K562 (cell line): Measurements from ENCODE around the gene FBL. TPM values are rescaled to one million over a fixed set of nuclear protein-coding genes. Genes with fewer than 3 reads are reported as not detected.
"Not testable (repeated sequence)": the region's sequence is repeated elsewhere in the genome, so short reads cannot be mapped to it uniquely, and the experiment has no call there.

Experiments used
- ATAC-seq: fragments of 200-7000 bp; cut with Tn5 transposase; 3 replicates; pipeline ENCODE4 v1.9.1; 2020; ENCODE audit warnings: moderate library complexity
- BruUV-seq: library from RNA; stranded (reverse); fragments of 400-500 nt; replicated peaks from 2 replicates; lab custom pipeline; 2021; lab: Mats Ljungman, UMichigan
- CTCF ChIA-PET: fragments of 300-600 bp; formaldehyde crosslinking; extraction: SDS; loops from one replicate; lab custom pipeline; 2021; ENCODE audit warnings: low intra/inter-chr PET ratio; lab: Yijun Ruan, JAX
- POLR2A ChIA-PET: fragments of 300-600, 350-650 bp; sonication (Branson Sonifier 250); formaldehyde crosslinking; extraction: SDS; loops from one replicate; lab custom pipeline; 2021; ENCODE audit warnings: antibody characterized with exemption, inconsistent platforms; lab: Yijun Ruan, JAX
- DNase-seq, 4 experiments: peaks; one replicate each; pipeline versions ENCODE4 v3.0.0 to v3.0.0-alpha.2; 2011 to 2018; ENCODE audit warnings: low spot score in 3 of 4, mixed read lengths in 3 of 4; ENCODE audit errors: extremely low read depth in 1 of 4
- FAIRE-seq: peaks from 2 replicates; lab custom pipeline; 2011; peaks lifted over from hg19 to GRCh38; lab: Jason Lieb, UNC
- H2AFZ ChIP-seq: 2 replicates; pipeline ENCODE4 v1.6.0; 2011; ENCODE audit warnings: low read depth, low read length, control low read depth, inconsistent platforms
- H3K27ac ChIP-seq: fragments of 200-600 bp; 3 replicates; pipeline ENCODE4 v1.8.0; 2011; ENCODE audit warnings: low read depth, mild to moderate bottlenecking, control low read depth, inconsistent platforms, low read length, moderate library complexity, mixed read lengths; ENCODE audit errors: extremely low read depth
- H3K27me3 ChIP-seq, 2 experiments: fragments of 300-600 bp in 1 of 2; 2 replicates in 1 of 2; 3 replicates in 1 of 2; pipeline versions ENCODE4 v1.6.0 to v1.8.0; 2011; ENCODE audit warnings: inconsistent platforms in 2 of 2, low read length in 2 of 2, mild to moderate bottlenecking in 1 of 2, mixed read lengths in 1 of 2, moderate library complexity in 1 of 2; ENCODE audit not compliant: control insufficient read depth in 2 of 2, insufficient read depth in 2 of 2
- H3K36me3 ChIP-seq: fragments of 300-600 bp; 3 replicates; pipeline ENCODE4 v1.8.0; 2011; ENCODE audit warnings: mild to moderate bottlenecking, low read length, inconsistent platforms; ENCODE audit not compliant: control insufficient read depth, insufficient read depth
- H3K4me1 ChIP-seq, 2 experiments: fragments of 200-600 bp in 1 of 2; replicated peaks in 1 of 2; 2 replicates in 1 of 2; 3 replicates in 1 of 2; pipeline versions ENCODE4 v1.5.1 to v1.8.0; 2011; ENCODE audit warnings: inconsistent platforms in 2 of 2, low read length in 2 of 2, mild to moderate bottlenecking in 1 of 2, mixed read lengths in 1 of 2, moderate library complexity in 1 of 2; ENCODE audit not compliant: control insufficient read depth in 2 of 2, insufficient read depth in 2 of 2
- H3K4me2 ChIP-seq: 2 replicates; pipeline ENCODE4 v1.6.1; 2011; ENCODE audit warnings: low read length, control low read depth, inconsistent platforms, mixed read lengths; ENCODE audit not compliant: insufficient read depth
- H3K4me3 ChIP-seq: fragments of 200-600 bp; sonication (generic), shearing (Covaris generic); 2 replicates; pipeline ENCODE4 v1.5.1; 2016; ENCODE audit warnings: control low read depth, inconsistent platforms
- H3K79me2 ChIP-seq: fragments of 200-600 bp; 3 replicates; pipeline ENCODE4 v1.8.0; 2011; ENCODE audit warnings: low read length, inconsistent platforms; ENCODE audit not compliant: control insufficient read depth, insufficient read depth
- H3K9ac ChIP-seq, 2 experiments: 2 replicates each; pipeline versions ENCODE4 v1.6.0 to v1.6.1; 2011; ENCODE audit warnings: low read depth in 2 of 2, low read length in 2 of 2, control low read depth in 1 of 2, inconsistent platforms in 1 of 2, mild to moderate bottlenecking in 1 of 2, mixed read lengths in 1 of 2; ENCODE audit not compliant: insufficient read depth in 1 of 2
- H3K9me1 ChIP-seq: one replicate; pipeline ENCODE4 v1.6.0; 2011; ENCODE audit warnings: inconsistent platforms, mild to moderate bottlenecking, low read length, moderate library complexity; ENCODE audit not compliant: control insufficient read depth, insufficient read depth
- H3K9me3 ChIP-seq: replicated peaks from 2 replicates; pipeline ENCODE4 v1.5.1; 2011; ENCODE audit warnings: low read depth, low read length, inconsistent platforms; ENCODE audit not compliant: control insufficient read depth, insufficient read depth
- H4K20me1 ChIP-seq: replicated peaks from 2 replicates; pipeline ENCODE4 v1.6.1; 2011; ENCODE audit warnings: low read length, inconsistent platforms, mixed read lengths; ENCODE audit not compliant: control insufficient read depth, insufficient read depth
- WGBS: fragments of 100-300 bp; shearing (Covaris generic); methylation state at CpG from one replicate; pipeline ENCODE4 v1.1.6; 2016; ENCODE audit warnings: low coverage, mixed read lengths; ENCODE audit not compliant: insufficient coverage; ENCODE audit errors: missing lambda C conversion rate; 5-methylcytosine and 5-hydroxymethylcytosine counted together
- in situ Hi-C: fragments of 300-500 bp; cut with MboI; formaldehyde crosslinking; loops from 4 replicates; pipeline ENCODE4 v1.15.0; 2018; ENCODE audit warnings: inconsistent platforms, mixed read lengths
- intact Hi-C: fragments of 100-400 bp; cut with micrococcal nuclease; formaldehyde crosslinking; loops from 2 replicates; pipeline ENCODE4 v1.14.2; 2022
- polyA plus RNA-seq, 8 experiments: library from polyadenylated mRNA; depleted of rRNA in 4 of 8; stranded (reverse) in 5 of 8; unstranded in 3 of 8; fragments of >200 nt; fragmentation: Nextera tagmentation in 2 of 8; fragmentation: Illumina TruSeq in 1 of 8; extraction: Ambion mirVana in 2 of 8; extraction: Trizol in 1 of 8; gene quantifications; 2 replicates each; pipeline versions ENCODE4 v1.2.1 to v1.2.3, GENCODE V29; 2011 to 2014; ENCODE audit warnings: inconsistent platforms in 1 of 8, missing spikeins in 1 of 8
- total RNA-seq, 7 experiments: library from RNA; depleted of rRNA in 6 of 7; stranded (reverse); fragments of >200 nt in 6 of 7; fragmentation: Illumina TruSeq in 2 of 7; extraction: Trizol in 2 of 7; gene quantifications; 2 replicates each; pipeline versions ENCODE4 v1.2.1 to v1.2.3, GENCODE V29; 2011 to 2021; ENCODE audit warnings: low replicate concordance in 1 of 7

The FBL gene
- total and polyA plus RNA-seq, 9 of the 15 experiments (the other 6 are each of a cell fraction or from before 2014, with no cell fraction given), result 201 to 1,696 (median 696) TPM

DNA sequence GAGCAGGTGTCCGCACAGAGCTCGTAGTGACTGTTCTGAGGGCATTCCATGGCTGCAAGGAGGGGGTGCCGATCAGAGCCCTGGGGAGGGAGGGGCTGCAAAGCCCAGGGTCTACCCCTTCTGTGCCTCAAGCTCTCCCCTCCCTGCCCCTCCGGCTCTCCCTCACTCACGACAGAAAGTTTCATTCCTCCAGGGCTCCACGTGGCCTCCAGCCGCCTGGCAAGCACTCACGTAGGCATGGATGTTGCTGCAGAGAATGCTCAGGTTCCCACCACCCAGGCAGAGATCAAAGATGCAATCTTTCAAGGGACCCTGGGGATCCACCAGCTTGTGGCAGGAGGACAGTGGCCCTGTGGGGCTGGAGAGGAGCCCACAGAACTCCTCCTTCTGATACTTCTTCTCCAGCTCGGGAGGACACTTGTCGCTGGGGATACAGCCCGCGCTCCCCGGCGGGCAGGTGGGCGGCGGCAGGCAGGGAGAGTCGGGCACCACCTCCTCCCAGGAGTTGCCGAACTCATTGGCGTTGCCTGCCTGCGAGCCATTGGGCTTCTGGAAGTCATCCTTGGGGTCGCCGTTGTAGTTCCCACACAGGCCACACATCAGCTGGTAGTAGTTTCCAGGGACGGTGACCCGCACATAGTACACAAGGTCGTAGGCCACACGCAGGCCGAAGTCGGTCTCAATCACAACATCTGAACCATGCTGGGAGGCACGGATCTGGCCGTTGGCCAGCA, 39.8 kb upstream of the FBL start:
- intact Hi-C loops, H3K4me3 ChIP-seq, H3K9ac ChIP-seq, H4K20me1 ChIP-seq, CTCF ChIA-PET, BruUV-seq, H3K27ac ChIP-seq, H3K4me1 ChIP-seq, H2AFZ ChIP-seq, H3K9me1 ChIP-seq, H3K4me2 ChIP-seq, H3K9me3 ChIP-seq, in situ Hi-C loops, POLR2A ChIA-PET, FAIRE-seq, DNase-seq, H3K36me3 ChIP-seq, H3K79me2 ChIP-seq: not testable (repeated sequence)
- ATAC-seq, result peak; percentile 46
- peaks cover 12 to 20% of the 10 kb centered on the region in 2 experiments for H3K27me3 ChIP-seq
- 12% methylated on average over 16 of the region's 30 CpGs for WGBS

DNA sequence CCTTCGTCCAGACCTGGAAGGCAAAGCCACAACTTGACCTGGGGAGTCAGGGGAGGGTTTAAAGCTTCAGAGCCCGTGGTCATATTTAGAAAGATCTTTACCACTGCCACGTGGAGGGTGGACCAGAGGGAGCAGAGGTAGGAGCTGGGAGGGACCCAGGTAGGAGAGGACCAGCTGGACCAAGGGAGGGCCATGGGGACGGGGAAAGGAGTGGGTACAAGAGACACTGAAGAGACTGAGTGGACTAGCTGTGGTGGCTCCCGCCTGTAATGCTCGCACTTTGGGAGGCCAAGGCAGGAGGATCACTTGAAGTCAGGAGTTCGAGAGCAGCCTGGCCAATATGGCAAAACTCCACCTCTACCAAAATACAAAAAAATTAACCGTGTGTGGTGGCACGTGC, 38.5 kb upstream of the FBL start:
- POLR2A ChIA-PET, result not testable (repeated sequence)

DNA sequence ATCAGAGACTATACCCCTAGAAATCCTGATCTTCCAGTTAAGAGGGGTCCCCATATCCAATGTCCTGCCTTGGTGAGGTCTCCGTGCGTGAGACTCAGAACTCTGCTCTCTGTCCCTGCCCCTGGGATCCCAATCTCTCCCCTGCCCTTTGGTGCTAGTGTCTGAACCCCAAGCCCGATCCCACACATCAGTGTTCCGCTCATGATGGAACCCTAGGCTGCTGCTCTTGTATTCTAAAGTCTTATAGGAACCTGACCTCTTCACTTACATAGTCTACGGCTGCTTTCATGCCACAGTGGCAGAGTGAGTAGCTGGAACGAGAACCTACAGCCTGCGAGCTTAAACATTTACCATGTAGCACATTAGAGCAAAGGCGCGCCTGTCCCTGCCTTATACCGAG, 36.5 kb upstream of the FBL start:
- in situ Hi-C loops, CTCF ChIA-PET, H3K9me1 ChIP-seq, H3K36me3 ChIP-seq, H3K9me3 ChIP-seq, H3K4me3 ChIP-seq, H3K9ac ChIP-seq, FAIRE-seq, DNase-seq, H3K79me2 ChIP-seq, H2AFZ ChIP-seq, H3K4me2 ChIP-seq, POLR2A ChIA-PET, H3K4me1 ChIP-seq, H3K27ac ChIP-seq, ATAC-seq, intact Hi-C loops, BruUV-seq, H4K20me1 ChIP-seq: not testable (repeated sequence)
- peaks cover 0 to 14% of the 10 kb centered on the region in 2 experiments; a peak in 3 of 5 replicates for H3K27me3 ChIP-seq
- WGBS, result 11% methylated on average over 4 of the region's 10 CpGs

More for the DNA sequence above, 38.5 kb upstream of the FBL start:
- H3K27me3 ChIP-seq, H4K20me1 ChIP-seq, ATAC-seq, H3K36me3 ChIP-seq, H3K27ac ChIP-seq, H3K9me1 ChIP-seq, H3K9me3 ChIP-seq, H2AFZ ChIP-seq, H3K9ac ChIP-seq, H3K4me3 ChIP-seq, DNase-seq, H3K4me1 ChIP-seq, FAIRE-seq, intact Hi-C loops, H3K79me2 ChIP-seq, BruUV-seq, H3K4me2 ChIP-seq, in situ Hi-C loops, CTCF ChIA-PET: not testable (repeated sequence)
- WGBS, result 20% methylated on average over 2 of the region's 9 CpGs
